ENCODE measurements around the gene TBC1D1. TPM values are rescaled to one million over a fixed set of nuclear protein-coding genes. Genes with fewer than 3 reads are reported as not detected.

TBC1D1 gene
- polyA plus RNA-seq (2012; ENCODE audit: insufficient read length, low read depth): 11.4 TPM

GRCh38 chr4:37890801-37891259 lies at the start of gene TBC1D1:
Gene TBC1D1, plus strand, starts transcription at chr4:37891084. Its CDS starts 11,012 bp downstream, at chr4:37902096.
- TF ChIP-seq POLR2AphosphoS5 (IDR thresholded peaks at IDR 0.05; ENCODE audit: low read depth, low read length) (no peak), SIN3A (IDR thresholded peaks at IDR 0.05; ENCODE audit: borderline replicate concordance, insufficient read depth, low read length) (no peak), FOXP2 (optimal IDR thresholded peaks at IDR 0.05; ENCODE audit: borderline replicate concordance, extremely low read depth, extremely low read length, insufficient read depth) (no peak), TAF1 (IDR thresholded peaks at IDR 0.05; ENCODE audit: borderline replicate concordance, insufficient read depth, low read length) (no peak)
- TF ChIP-seq, protein P1, sequence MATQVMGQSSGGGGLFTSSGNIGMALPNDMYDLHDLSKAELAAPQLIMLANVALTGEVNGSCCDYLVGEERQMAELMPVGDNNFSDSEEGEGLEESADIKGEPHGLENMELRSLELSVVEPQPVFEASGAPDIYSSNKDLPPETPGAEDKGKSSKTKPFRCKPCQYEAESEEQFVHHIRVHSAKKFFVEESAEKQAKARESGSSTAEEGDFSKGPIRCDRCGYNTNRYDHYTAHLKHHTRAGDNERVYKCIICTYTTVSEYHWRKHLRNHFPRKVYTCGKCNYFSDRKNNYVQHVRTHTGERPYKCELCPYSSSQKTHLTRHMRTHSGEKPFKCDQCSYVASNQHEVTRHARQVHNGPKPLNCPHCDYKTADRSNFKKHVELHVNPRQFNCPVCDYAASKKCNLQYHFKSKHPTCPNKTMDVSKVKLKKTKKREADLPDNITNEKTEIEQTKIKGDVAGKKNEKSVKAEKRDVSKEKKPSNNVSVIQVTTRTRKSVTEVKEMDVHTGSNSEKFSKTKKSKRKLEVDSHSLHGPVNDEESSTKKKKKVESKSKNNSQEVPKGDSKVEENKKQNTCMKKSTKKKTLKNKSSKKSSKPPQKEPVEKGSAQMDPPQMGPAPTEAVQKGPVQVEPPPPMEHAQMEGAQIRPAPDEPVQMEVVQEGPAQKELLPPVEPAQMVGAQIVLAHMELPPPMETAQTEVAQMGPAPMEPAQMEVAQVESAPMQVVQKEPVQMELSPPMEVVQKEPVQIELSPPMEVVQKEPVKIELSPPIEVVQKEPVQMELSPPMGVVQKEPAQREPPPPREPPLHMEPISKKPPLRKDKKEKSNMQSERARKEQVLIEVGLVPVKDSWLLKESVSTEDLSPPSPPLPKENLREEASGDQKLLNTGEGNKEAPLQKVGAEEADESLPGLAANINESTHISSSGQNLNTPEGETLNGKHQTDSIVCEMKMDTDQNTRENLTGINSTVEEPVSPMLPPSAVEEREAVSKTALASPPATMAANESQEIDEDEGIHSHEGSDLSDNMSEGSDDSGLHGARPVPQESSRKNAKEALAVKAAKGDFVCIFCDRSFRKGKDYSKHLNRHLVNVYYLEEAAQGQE (IDR thresholded peaks at IDR 0.05; ENCODE audit: insufficient read depth in 1 of 2, low read depth in 2 of 2, low read length in 2 of 2): no peak

- TF ChIP-seq, protein P1 (IDR thresholded peaks at IDR 0.05; ENCODE audit: insufficient read depth in 1 of 2, low read depth in 2 of 2, low read length in 2 of 2): no peak
- TF ChIP-seq POLR2AphosphoS5 (IDR thresholded peaks at IDR 0.05; ENCODE audit: low read depth, low read length): no peak
- no peak for TF ChIP-seq TAF1 (IDR thresholded peaks at IDR 0.05; ENCODE audit: borderline replicate concordance, insufficient read depth, low read length)
- no peak for TF ChIP-seq FOXP2 (optimal IDR thresholded peaks at IDR 0.05; ENCODE audit: borderline replicate concordance, extremely low read depth, extremely low read length, insufficient read depth)
- no peak for TF ChIP-seq SIN3A (IDR thresholded peaks at IDR 0.05; ENCODE audit: borderline replicate concordance, insufficient read depth, low read length)
Measured at GRCh38 chr4:37844204-37844603, 46.7 kb upstream of the TBC1D1 start.

DNA sequence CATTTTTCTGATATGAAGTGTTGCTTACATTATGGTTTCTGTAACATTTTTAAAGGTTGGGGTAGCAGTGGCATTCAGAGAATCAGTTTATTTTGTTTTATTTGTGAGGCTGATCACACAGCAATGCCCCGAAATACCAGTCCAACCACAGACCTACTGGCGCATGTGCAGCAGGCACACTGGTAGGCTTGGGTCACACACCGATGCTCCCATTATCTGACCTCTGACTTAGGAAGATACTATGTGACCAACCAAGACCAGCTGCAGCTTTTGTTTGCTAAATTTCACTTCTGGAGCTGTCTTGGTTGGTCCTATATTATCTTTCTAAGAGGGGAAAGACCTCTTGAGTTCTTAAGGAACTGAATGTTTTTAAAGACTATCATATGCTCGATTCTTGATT lies 45.7 kb upstream of the TBC1D1 start:
- TF ChIP-seq, protein P1 (IDR thresholded peaks at IDR 0.05; ENCODE audit: insufficient read depth in 1 of 2, low read depth in 2 of 2, low read length in 2 of 2): no peak
- TF ChIP-seq POLR2AphosphoS5 (IDR thresholded peaks at IDR 0.05; ENCODE audit: low read depth, low read length): no peak
- no peak for TF ChIP-seq TAF1 (IDR thresholded peaks at IDR 0.05; ENCODE audit: borderline replicate concordance, insufficient read depth, low read length)
- TF ChIP-seq FOXP2 (optimal IDR thresholded peaks at IDR 0.05; ENCODE audit: borderline replicate concordance, extremely low read depth, extremely low read length, insufficient read depth): no peak
- TF ChIP-seq SIN3A (IDR thresholded peaks at IDR 0.05; ENCODE audit: borderline replicate concordance, insufficient read depth, low read length): no peak

GRCh38 chr4:37847311-37847884 lies 43.5 kb upstream of the TBC1D1 start:
- no peak for TF ChIP-seq SIN3A (IDR thresholded peaks at IDR 0.05; ENCODE audit: borderline replicate concordance, insufficient read depth, low read length)
- TF ChIP-seq TAF1 (IDR thresholded peaks at IDR 0.05; ENCODE audit: borderline replicate concordance, insufficient read depth, low read length): no peak
- TF ChIP-seq, protein P1 (IDR thresholded peaks at IDR 0.05; ENCODE audit: insufficient read depth in 1 of 2, low read depth in 2 of 2, low read length in 2 of 2): no peak
- TF ChIP-seq POLR2AphosphoS5 (IDR thresholded peaks at IDR 0.05; ENCODE audit: low read depth, low read length): no peak
- no peak for TF ChIP-seq FOXP2 (optimal IDR thresholded peaks at IDR 0.05; ENCODE audit: borderline replicate concordance, extremely low read depth, extremely low read length, insufficient read depth)
